ENCODE results near the gene MSRB3. TPM values are rescaled to one million over a fixed set of nuclear protein-coding genes. Genes with fewer than 3 reads are reported as not detected.

MSRB3 gene
- total RNA-seq, 2 donors from 2014 or later = 3.6 to 14.5 TPM

DNA sequence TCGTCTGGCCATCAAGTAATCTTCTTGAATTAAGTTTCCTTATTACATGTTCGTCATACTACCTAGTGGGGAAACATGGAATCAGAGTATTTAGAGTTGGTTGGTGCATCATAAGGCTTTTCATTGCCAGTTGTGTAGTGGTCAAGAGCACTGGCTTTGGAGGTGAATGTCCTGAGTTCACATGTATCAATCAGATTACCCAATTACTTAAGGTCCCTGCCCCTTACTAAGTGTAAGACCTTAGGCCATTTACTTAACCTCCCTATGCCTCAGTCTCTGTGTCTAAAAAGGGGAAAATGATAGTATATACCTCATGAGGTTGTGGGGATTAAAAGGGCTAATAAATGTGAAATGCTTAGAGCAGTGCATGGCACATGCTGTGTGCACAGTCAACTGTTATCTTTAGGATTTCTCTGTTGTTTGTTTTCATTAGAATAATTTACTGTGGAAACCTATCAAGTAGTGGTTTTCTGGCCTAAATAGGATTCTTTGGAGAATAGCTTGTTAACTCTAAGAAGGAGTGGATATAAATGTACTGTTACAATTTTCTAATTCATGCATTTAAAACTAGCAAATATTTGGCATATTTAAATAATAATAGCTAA is 27.0 kb downstream of the MSRB3 start:
- Histone ChIP-seq H3K9me3 (no peaks in the 10 kb centered on the region), H3K27me3 (no peaks in the 10 kb centered on the region), H3K36me3 (replicated peaks in 1 of 2; ENCODE audit: insufficient read depth in 1 of 2, low read depth in 2 of 2) (no peaks in the 10 kb centered on the region), H3K4me3 (no peak overlapping the region), H3K4me1 (no peaks in the 10 kb centered on the region), H3K27ac (no peak overlapping the region)
- no peak for TF ChIP-seq POLR2A (IDR thresholded peaks at IDR 0.05)
- TF ChIP-seq, protein P1, sequence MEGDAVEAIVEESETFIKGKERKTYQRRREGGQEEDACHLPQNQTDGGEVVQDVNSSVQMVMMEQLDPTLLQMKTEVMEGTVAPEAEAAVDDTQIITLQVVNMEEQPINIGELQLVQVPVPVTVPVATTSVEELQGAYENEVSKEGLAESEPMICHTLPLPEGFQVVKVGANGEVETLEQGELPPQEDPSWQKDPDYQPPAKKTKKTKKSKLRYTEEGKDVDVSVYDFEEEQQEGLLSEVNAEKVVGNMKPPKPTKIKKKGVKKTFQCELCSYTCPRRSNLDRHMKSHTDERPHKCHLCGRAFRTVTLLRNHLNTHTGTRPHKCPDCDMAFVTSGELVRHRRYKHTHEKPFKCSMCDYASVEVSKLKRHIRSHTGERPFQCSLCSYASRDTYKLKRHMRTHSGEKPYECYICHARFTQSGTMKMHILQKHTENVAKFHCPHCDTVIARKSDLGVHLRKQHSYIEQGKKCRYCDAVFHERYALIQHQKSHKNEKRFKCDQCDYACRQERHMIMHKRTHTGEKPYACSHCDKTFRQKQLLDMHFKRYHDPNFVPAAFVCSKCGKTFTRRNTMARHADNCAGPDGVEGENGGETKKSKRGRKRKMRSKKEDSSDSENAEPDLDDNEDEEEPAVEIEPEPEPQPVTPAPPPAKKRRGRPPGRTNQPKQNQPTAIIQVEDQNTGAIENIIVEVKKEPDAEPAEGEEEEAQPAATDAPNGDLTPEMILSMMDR (IDR thresholded peaks at IDR 0.05) = no peak
- ATAC-seq (no peak), DNase-seq (no peak)
- intact Hi-C loops (cut with DNase I) = loop anchor here (10.0 kb wide), 1 partner anchor 799 kb away; no protein-coding TSS in a partner anchor
- 70 to 77% methylated on average over 2 of the region's 2 CpGs for WGBS, 2 donors

DNA sequence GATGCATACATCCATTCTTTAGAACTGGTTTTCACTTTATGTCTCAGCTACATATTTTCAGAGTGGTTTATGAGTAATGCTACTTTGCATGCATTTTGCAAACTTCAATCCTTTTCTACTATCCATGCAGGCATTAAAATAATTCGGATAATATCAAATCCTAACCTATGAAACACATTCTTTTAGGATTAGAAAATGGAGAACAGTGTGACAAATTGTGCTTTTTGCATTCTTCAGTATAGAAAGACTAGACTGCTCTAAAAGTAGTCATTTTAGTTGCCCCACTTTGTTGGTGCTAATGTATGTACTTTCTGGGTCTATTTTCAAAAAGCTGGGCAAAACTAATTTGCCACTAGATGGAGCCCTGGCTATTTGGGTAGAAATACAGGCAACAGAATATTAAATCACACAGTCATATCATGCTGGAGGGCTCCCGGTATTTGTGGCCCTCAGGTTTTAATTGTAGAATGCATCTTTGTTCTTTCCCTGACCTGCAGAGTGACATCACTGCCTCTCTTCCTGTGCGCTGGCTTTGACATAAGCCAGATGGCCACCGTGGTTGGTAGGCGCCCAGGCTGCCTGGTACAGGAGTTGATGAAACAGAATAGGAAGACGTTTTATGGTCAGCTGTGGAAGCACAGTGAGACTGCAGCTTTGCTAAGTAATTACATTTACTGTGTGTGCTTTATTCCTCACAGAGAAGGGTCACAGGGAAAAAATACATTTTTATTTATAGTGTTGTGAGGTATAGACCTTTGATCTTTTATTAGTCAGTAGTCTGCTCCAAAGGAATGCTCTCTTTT is 28.1 kb downstream of the MSRB3 start:
- DNase-seq (peak in 2 of 4 donors; percentile 10 to 27), ATAC-seq (peak; percentile 48)
- 32 to 45% methylated on average over 6 of the region's 6 CpGs for WGBS, 2 donors
- Histone ChIP-seq H3K27me3 (no peaks in the 10 kb centered on the region), H3K36me3 (replicated peaks in 1 of 2; ENCODE audit: insufficient read depth in 1 of 2, low read depth in 2 of 2) (no peaks in the 10 kb centered on the region), H3K4me3 (no peak overlapping the region), H3K27ac (no peak overlapping the region), H3K9me3 (no peaks in the 10 kb centered on the region), H3K4me1 (no peaks in the 10 kb centered on the region)
- TF ChIP-seq, protein P1 (IDR thresholded peaks at IDR 0.05) = peak; percentile 33 to 59 (median 53)
- TF ChIP-seq POLR2A (IDR thresholded peaks at IDR 0.05) = no peak
- intact Hi-C loops (cut with DNase I) = loop anchor here (10.0 kb wide), 1 partner anchor 798 kb away; no protein-coding TSS in a partner anchor

GRCh38 chr12:65307169-65307501 is 28.7 kb downstream of the MSRB3 start:
- TF ChIP-seq, protein P1 (IDR thresholded peaks at IDR 0.05) = no peak
- TF ChIP-seq POLR2A (IDR thresholded peaks at IDR 0.05) = no peak
- Histone ChIP-seq H3K4me1 (no peaks in the 10 kb centered on the region), H3K9me3 (no peaks in the 10 kb centered on the region), H3K36me3 (replicated peaks in 1 of 2; ENCODE audit: insufficient read depth in 1 of 2, low read depth in 2 of 2) (no peaks in the 10 kb centered on the region), H3K27me3 (no peaks in the 10 kb centered on the region), H3K4me3 (no peak overlapping the region), H3K27ac (no peak overlapping the region)
- ATAC-seq (no peak), DNase-seq (no peak)
- 28 to 37% methylated on average over 3 of the region's 3 CpGs for WGBS, 2 donors
- intact Hi-C loops (cut with DNase I) = loop anchor here (10.0 kb wide), 1 partner anchor 798 kb away; no protein-coding TSS in a partner anchor

GRCh38 chr12:65308006-65308405 is 29.5 kb downstream of the MSRB3 start:
- no peaks in the 10 kb centered on the region for H3K27me3 ChIP-seq
- no peaks in the 10 kb centered on the region for H3K4me1 ChIP-seq
- TF ChIP-seq, protein P1 (IDR thresholded peaks at IDR 0.05) = no peak
- no peak for TF ChIP-seq POLR2A (IDR thresholded peaks at IDR 0.05)
- no peak overlapping the region for H3K27ac ChIP-seq
- no peak for ATAC-seq
- no peak overlapping the region for H3K4me3 ChIP-seq
- H3K36me3 ChIP-seq (replicated peaks in 1 of 2; ENCODE audit: insufficient read depth in 1 of 2, low read depth in 2 of 2) = no peaks in the 10 kb centered on the region
- DNase-seq = no peak
- intact Hi-C loops (cut with DNase I) = loop anchor here (10.0 kb wide), 1 partner anchor 797 kb away; no protein-coding TSS in a partner anchor
- WGBS, 2 donors = 39 to 52% methylated on average over 4 of the region's 4 CpGs
- H3K9me3 ChIP-seq = no peaks in the 10 kb centered on the region

Data from body of pancreas (tissue), 4 donors.